HepG2 (cell line): ENCODE data around the gene CSTB. TPM values are rescaled to one million over a fixed set of nuclear protein-coding genes. Genes with fewer than 3 reads are reported as not detected.

ENCODE experiments used
- ATAC-seq: fragments of 200-7000 bp; cut with Tn5 transposase; 3 replicates; pipeline ENCODE4 v1.9.1; 2020; ENCODE audit warnings: mild to moderate bottlenecking, moderate library complexity
- BruUV-seq: library from RNA; stranded (reverse); fragments of 400-500 nt; replicated peaks from 2 replicates; lab custom pipeline; 2021; lab: Mats Ljungman, UMichigan
- CTCF ChIA-PET: fragments of 300-600 bp; formaldehyde crosslinking; extraction: SDS; loops from one replicate; lab custom pipeline; 2021; ENCODE audit warnings: low total read pairs, inconsistent platforms, low intra/inter-chr PET ratio; lab: Yijun Ruan, JAX
- POLR2A ChIA-PET: fragments of 350-600 bp; sonication (Branson Sonifier 250); formaldehyde crosslinking; loops from one replicate; lab custom pipeline; 2020; ENCODE audit warnings: antibody characterized with exemption, inconsistent platforms; lab: Yijun Ruan, JAX
- DNase-seq: peaks from one replicate; pipeline ENCODE4 v3.0.0-alpha.2; 2015; ENCODE audit warnings: low spot score
- FAIRE-seq: peaks from 3 replicates; lab custom pipeline; 2011; peaks lifted over from hg19 to GRCh38; lab: Jason Lieb, UNC
- H2AFZ ChIP-seq: one replicate; pipeline ENCODE4 v1.6.1; 2011; ENCODE audit warnings: low read length, inconsistent platforms
- H3K27ac ChIP-seq: fragments of 300-600 bp; 3 replicates; pipeline ENCODE4 v1.8.0; 2011; ENCODE audit warnings: mixed run types, mild to moderate bottlenecking, mixed read lengths, low read length, inconsistent platforms; ENCODE audit not compliant: insufficient read depth; ENCODE audit errors: extremely low read length
- H3K27me3 ChIP-seq, 2 experiments: fragments of 200-600 bp in 1 of 2; 2 replicates in 1 of 2; 3 replicates in 1 of 2; pipeline versions ENCODE4 v1.6.0 to v1.8.0; 2011; ENCODE audit warnings: low read length in 2 of 2, mild to moderate bottlenecking in 2 of 2, moderate library complexity in 2 of 2, inconsistent platforms in 1 of 2; ENCODE audit not compliant: insufficient read depth in 2 of 2, control insufficient read depth in 1 of 2
- H3K36me3 ChIP-seq, 2 experiments: fragments of 200-600 bp in 1 of 2; replicated peaks in 1 of 2; 2 replicates in 1 of 2; 3 replicates in 1 of 2; pipeline versions ENCODE4 v1.5.1 to v1.8.0; 2011; ENCODE audit warnings: low read length in 2 of 2, inconsistent platforms in 1 of 2; ENCODE audit not compliant: insufficient read depth in 2 of 2, control insufficient read depth in 1 of 2
- H3K4me1 ChIP-seq: 2 replicates; pipeline ENCODE4 v1.5.1; 2012; ENCODE audit warnings: low read length, inconsistent platforms; ENCODE audit not compliant: insufficient read depth
- H3K4me2 ChIP-seq: 2 replicates; pipeline ENCODE4 v1.6.0; 2011; ENCODE audit warnings: low read depth, low read length, inconsistent platforms
- H3K4me3 ChIP-seq, 3 experiments: fragments of 200-600 bp in 1 of 3; sonication (generic), shearing (Covaris generic) in 1 of 3; replicated peaks in 1 of 3; 2 replicates each; pipeline ENCODE4 v1.5.1; 2011 to 2016; ENCODE audit warnings: low read length in 3 of 3, inconsistent platforms in 2 of 3, low read depth in 2 of 3, mild to moderate bottlenecking in 2 of 3, control low read depth in 1 of 3, mixed read lengths in 1 of 3; ENCODE audit not compliant: insufficient read depth in 1 of 3
- H3K79me2 ChIP-seq: one replicate; pipeline ENCODE4 v1.6.1; 2011; ENCODE audit warnings: low read length, inconsistent platforms; ENCODE audit not compliant: insufficient read depth
- H3K9ac ChIP-seq: 2 replicates; pipeline ENCODE4 v1.6.0; 2011; ENCODE audit warnings: mild to moderate bottlenecking, low read depth, low read length, inconsistent platforms; ENCODE audit not compliant: insufficient read depth
- H3K9me3 ChIP-seq: 2 replicates; pipeline ENCODE4 v1.5.1; 2012; ENCODE audit warnings: mild to moderate bottlenecking, low read length
- H4K20me1 ChIP-seq: 2 replicates; pipeline ENCODE4 v1.6.0; 2011; ENCODE audit warnings: inconsistent platforms, mild to moderate bottlenecking, low read length, moderate library complexity; ENCODE audit not compliant: insufficient read depth
- AGO2 ChIP-seq: fragments of 200-400 bp; formaldehyde crosslinking; optimal IDR thresholded peaks from 2 replicates; pipeline ENCODE3; 2017; ENCODE audit warnings: mild to moderate bottlenecking, low read depth, low read length, moderate library complexity
- CAMTA2 ChIP-seq: sonication (generic); formaldehyde crosslinking; IDR thresholded peaks from 2 replicates; pipeline ENCODE4 v1.4.0; 2020; ENCODE audit warnings: mild to moderate bottlenecking, missing genetic modification reagents, borderline replicate concordance
- CTCF ChIP-seq: sonication (generic); formaldehyde crosslinking; IDR thresholded peaks from 2 replicates; pipeline ENCODE4 v1.5.0; 2020; ENCODE audit warnings: mild to moderate bottlenecking, missing genetic modification reagents, moderate library complexity
- DMTF1 ChIP-seq: sonication (generic); formaldehyde crosslinking; IDR thresholded peaks from 2 replicates; pipeline ENCODE4 v1.4.0; 2020; ENCODE audit warnings: mild to moderate bottlenecking, missing genetic modification reagents
- KLF15 ChIP-seq: sonication (generic); formaldehyde crosslinking; IDR thresholded peaks from 2 replicates; pipeline ENCODE4 v1.8.1; 2023; ENCODE audit warnings: borderline replicate concordance, mild to moderate bottlenecking, inconsistent platforms, missing genetic modification reagents, mixed read lengths
- RBFOX2 ChIP-seq: fragments of 200-400 bp; formaldehyde crosslinking; IDR thresholded peaks from 2 replicates; pipeline ENCODE4 v1.6.1; 2017; ENCODE audit warnings: low read depth, mild to moderate bottlenecking, low read length
- TBP ChIP-seq: sonication (generic); formaldehyde crosslinking; IDR thresholded peaks from 2 replicates; pipeline ENCODE4 v1.5.0; 2020; ENCODE audit warnings: missing genetic modification reagents
- ZBTB14 ChIP-seq: sonication (generic); formaldehyde crosslinking; IDR thresholded peaks from 2 replicates; pipeline ENCODE4 v1.4.0; 2020; ENCODE audit warnings: missing genetic modification reagents
- ZBTB38 ChIP-seq: sonication (generic); formaldehyde crosslinking; IDR thresholded peaks from 2 replicates; pipeline ENCODE4 v1.5.1; 2020; ENCODE audit warnings: mild to moderate bottlenecking, missing genetic modification reagents
- ZFP41 ChIP-seq: sonication (generic); formaldehyde crosslinking; IDR thresholded peaks from 2 replicates; pipeline ENCODE4 v1.4.0; 2020; ENCODE audit warnings: mild to moderate bottlenecking, missing genetic modification reagents, borderline replicate concordance
- ZFP91 ChIP-seq: sonication (generic); formaldehyde crosslinking; IDR thresholded peaks from 2 replicates; pipeline ENCODE4 v1.9.0; 2022; ENCODE audit warnings: missing genetic modification reagents, mild to moderate bottlenecking, borderline replicate concordance
- ZNF124 ChIP-seq: sonication (generic); formaldehyde crosslinking; IDR thresholded peaks from 2 replicates; pipeline ENCODE4 v1.4.0; 2020; ENCODE audit warnings: missing genetic modification reagents
- ZNF589 ChIP-seq: sonication (generic); formaldehyde crosslinking; conservative IDR thresholded peaks from 2 replicates; pipeline ENCODE4 v1.8.0; 2022; ENCODE audit warnings: mild to moderate bottlenecking, moderate library complexity, missing genetic modification reagents
- ZNF883 ChIP-seq: sonication (generic); formaldehyde crosslinking; IDR thresholded peaks from 2 replicates; pipeline ENCODE4 v1.5.1; 2020; ENCODE audit warnings: mild to moderate bottlenecking, missing genetic modification reagents; ENCODE audit errors: not compliant biosample characterization
- WGBS: methylation state at CpG from one replicate; pipeline ENCODE4 v1.1.6; 2017; ENCODE audit warnings: low lambda C conversion rate; 5-methylcytosine and 5-hydroxymethylcytosine counted together
- in situ Hi-C: cut with HindIII; loops from 2 replicates; pipeline ENCODE4 v1.10.0; 2017; ENCODE audit warnings: low pct_unique_long_range_greater_than_20kb; ENCODE audit not compliant: extremely low pct_ligation_motif_present
- intact Hi-C: fragments of 100-400 bp; cut with micrococcal nuclease; formaldehyde crosslinking; loops from one replicate; pipeline ENCODE4 v1.10.0; 2022; ENCODE audit not compliant: unreplicated experiment
- polyA plus RNA-seq, 8 experiments: library from polyadenylated mRNA; depleted of rRNA in 3 of 8; stranded (reverse) in 7 of 8; unstranded in 1 of 8; fragments of >200 nt; fragmentation: Illumina TruSeq in 4 of 8; extraction: Trizol in 4 of 8; gene quantifications; 2 replicates each; pipeline versions ENCODE4 v1.2.1 to v1.2.3, GENCODE V29; 2011 to 2016; ENCODE audit warnings: low read depth in 4 of 8, missing spikeins in 1 of 8, mixed read lengths in 1 of 8; ENCODE audit not compliant: insufficient read depth in 1 of 8
- total RNA-seq, 5 experiments: library from RNA; depleted of rRNA; stranded (reverse); fragments of >200 nt; fragmentation: Illumina TruSeq; extraction: Trizol; gene quantifications; 2 replicates each; pipeline ENCODE4 v1.2.3, GENCODE V29; 2016; ENCODE audit warnings: low read depth in 1 of 5

CSTB gene
- total and polyA plus RNA-seq, 2 of the 13 experiments (the other 11 are each of a cell fraction or from before 2014, with no cell fraction given), result 11.7 to 94.1 TPM

- in situ Hi-C loops, result no loop called here
- TF ChIP-seq ZNF589 (CRISPR knock-in tag), result no peak
- no peak for TF ChIP-seq ZNF124 (CRISPR knock-in tag)
- TF ChIP-seq ZFP91 (CRISPR knock-in tag), result 0 out of 2 replicates have a peak, but pooled peaks have one; percentile 22
- peak; percentile 17; the same call in 1 of the 2 replicates for TF ChIP-seq CTCF (CRISPR knock-in tag)
- TF ChIP-seq RBFOX2, result 0 out of 2 replicates have a peak, but pooled peaks have one; percentile 30
- TF ChIP-seq ZBTB38 (CRISPR knock-in tag), result peak; percentile 74
- TF ChIP-seq ZNF883, result peak; percentile 12
- TF ChIP-seq TBP (CRISPR knock-in tag), result no peak
- TF ChIP-seq AGO2, result peak; percentile 61
- no peak for TF ChIP-seq CAMTA2 (CRISPR knock-in tag)
- 0 out of 2 replicates have a peak, but pooled peaks have one; percentile 23 for TF ChIP-seq ZFP41 (CRISPR knock-in tag)
- TF ChIP-seq DMTF1 (CRISPR knock-in tag), result no peak
- no peak for TF ChIP-seq KLF15 (CRISPR knock-in tag)
- no peak for TF ChIP-seq ZBTB14 (CRISPR knock-in tag)
Measured at GRCh38 chr21:43737158-43737950, 38.8 kb downstream of the CSTB start.

More at GRCh38 chr21:43737158-43737950, 38.8 kb downstream of the CSTB start:
- intact Hi-C loops, result no loop called here
- BruUV-seq, result no TSS peak
- DNase-seq, result no peak
- Histone ChIP-seq H3K9me3 (no peaks in the 10 kb centered on the region), H3K27ac (peak overlapping the region; percentile 53), H3K27me3 (no peaks in the 10 kb centered on the region), H3K4me3 (0 out of 6 replicates have a peak overlapping the region, but pooled peaks of 1 of the 3 experiments have one; percentile 20), H3K79me2 (peaks cover 45% of the 10 kb centered on the region), H3K4me1 (peaks cover 58% of the 10 kb centered on the region), H3K4me2 (peak overlapping the region; percentile 41), H4K20me1 (peaks cover 2% of the 10 kb centered on the region; the same call in 1 of the 2 replicates), H3K9ac (no peak overlapping the region), H2AFZ (no peak overlapping the region), H3K36me3 (peaks cover 20 to 34% of the 10 kb centered on the region in 2 experiments; a peak in 4 of 5 replicates)
- peak; percentile 7; the same call in 2 of the 3 replicates for ATAC-seq
- ChIA-PET POLR2A (interaction anchor here (1.0 to 3.5 kb wide), 2 partner anchors 9 to 18 kb away, joined by 3 to 27 read pairs; partner anchors contain the start of gene PDXK), CTCF (no interaction called here)
- WGBS, result 97% methylated on average over 12 of the region's 35 CpGs
- no peak for FAIRE-seq
